HG02943 (cell line): ENCODE results near the gene BCL11A.

Experiments
- ATAC-seq: cut with Tn5 transposase; IDR thresholded peaks from one replicate; pipeline ENCODE4 v1.9.1; 2021; ENCODE audit warnings: mild to moderate bottlenecking, low read depth, moderate library complexity; ENCODE audit not compliant: unreplicated experiment

BCL11A gene

DNA sequence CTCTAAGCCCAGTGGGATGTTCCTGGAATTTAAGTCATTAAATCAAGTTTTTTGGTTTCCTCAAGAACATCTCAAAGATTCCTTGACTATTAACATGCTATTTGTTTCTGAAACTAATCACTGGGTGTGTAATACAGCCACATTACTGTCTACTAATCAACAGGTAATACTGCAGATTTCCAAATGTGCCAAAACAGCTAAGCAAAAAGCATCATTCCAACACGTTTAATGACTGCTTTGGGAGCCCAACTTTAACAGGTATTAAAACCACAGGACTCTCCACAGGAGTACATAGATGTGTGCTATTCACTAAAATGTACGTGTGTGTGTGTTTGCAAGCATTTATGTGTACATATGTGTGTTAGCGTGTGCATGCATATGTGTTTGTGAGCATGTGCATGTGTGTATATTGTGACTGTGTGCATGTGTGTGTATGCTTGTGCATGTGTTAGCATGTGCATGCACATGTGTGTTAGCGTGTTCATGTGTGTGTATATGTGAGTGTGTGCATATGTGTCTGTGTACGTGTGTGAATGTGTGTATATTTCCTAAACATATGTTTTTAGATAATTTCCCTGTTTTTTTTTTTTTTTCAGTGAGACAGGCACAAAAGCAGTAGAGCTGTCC is 80.7 kb downstream of the BCL11A start:
- ATAC-seq = no peak

DNA sequence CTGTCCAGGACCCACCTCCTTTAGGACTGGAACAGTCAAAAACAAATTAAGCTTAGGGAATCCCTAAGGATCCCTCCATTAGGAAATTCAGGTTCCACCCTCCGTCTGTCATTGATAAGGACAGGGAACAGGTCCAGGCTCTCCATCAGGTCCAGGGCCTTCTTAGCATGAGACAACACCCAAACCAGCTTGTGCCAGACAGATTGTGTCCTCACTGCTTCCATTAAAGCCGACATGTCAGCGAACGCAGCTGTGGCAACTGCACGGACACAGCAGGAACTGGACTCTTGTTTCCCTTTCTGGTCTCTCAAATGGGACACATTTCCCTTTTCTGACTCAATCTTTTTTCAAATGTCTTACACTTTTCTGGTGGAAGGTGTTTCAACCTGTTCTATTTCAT is 81.4 kb downstream of the BCL11A start:
- no peak for ATAC-seq

DNA sequence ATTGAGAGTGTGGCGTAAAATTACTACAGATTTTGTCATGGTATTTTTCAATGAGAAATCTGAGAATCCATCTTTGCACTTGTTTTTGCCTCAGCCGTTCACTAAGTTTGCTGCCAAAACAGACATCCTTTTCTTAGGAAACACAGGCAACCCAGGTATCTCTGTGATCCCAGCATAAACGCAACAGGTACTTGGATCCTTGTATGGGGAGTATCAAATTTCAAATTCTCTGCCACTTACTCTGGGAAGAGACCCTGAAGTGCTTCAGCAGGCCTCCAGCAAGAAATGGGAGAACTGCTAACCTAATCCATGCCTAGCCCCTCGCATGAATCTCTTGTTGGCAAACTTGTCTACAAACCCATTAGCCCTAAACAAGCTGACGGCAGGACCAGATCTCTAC is 83.1 kb downstream of the BCL11A start:
- no peak for ATAC-seq

DNA sequence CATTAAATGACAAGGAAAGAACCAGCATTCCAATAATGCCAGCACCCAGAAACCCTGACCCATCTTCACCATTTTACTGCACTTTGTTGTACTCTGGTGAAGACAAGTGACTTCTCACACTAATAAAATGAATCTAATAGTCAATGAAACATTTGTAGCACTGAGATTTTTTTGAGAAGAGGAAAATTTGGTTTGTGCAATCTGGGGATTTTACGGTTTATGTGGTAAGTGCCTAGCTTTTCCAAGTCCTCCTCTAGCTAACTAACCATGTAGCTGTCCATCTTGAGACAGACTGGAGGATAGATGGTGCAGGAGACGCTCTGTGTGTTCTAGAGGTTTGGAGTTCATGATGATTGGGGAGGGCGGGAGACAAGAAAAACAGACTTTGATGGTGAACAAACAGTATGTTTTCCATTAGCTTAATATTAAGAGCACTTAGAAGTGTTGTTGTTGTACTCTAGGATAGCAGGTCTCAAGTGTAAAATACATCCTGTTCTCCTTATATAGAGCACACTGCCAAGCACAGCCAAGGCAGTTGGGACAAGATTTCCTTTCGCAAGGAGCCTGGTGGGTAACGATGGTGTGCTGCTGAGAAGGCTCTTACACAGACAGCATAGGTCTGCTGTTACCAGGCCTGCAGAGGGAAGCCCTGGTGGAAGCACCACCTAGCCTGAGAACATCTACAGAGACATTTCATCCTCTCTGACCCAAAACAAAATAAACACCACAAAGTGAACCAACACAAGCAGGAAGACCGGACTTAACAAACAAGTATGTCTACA is 83.7 kb downstream of the BCL11A start:
- ATAC-seq = no peak

DNA sequence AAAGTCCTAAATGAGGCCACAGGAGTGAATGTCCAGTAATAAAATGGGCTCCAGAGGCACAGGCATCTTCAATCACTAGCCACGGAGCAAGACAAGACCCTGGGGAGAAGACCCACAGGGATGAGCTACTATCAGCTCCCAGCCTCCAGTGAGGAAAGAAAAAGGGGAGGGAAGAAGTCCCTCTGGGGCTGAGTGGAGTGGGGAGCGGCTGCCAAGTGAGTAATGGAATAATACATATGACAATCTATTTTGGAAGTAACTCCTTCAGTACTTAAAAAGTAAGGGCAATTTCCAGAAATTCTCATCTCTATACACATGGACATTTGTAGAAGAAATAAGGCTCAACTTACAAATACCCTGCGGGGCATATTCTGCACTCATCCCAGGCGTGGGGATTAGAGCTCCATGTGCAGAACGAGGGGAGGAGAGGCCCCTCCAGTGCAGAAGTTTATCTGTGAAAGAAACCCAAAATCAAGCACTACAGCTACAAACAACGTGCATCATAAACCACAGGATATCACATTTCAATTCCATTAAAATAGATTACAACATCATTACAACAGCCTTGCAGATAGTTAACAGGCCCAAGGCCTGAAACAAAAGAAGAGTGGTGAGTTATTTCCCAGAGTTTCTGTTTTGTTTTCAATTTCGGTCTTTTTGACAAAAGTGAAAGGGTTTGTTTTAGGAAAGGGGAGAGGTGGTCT is 84.9 kb downstream of the BCL11A start:
- ATAC-seq = no peak

DNA sequence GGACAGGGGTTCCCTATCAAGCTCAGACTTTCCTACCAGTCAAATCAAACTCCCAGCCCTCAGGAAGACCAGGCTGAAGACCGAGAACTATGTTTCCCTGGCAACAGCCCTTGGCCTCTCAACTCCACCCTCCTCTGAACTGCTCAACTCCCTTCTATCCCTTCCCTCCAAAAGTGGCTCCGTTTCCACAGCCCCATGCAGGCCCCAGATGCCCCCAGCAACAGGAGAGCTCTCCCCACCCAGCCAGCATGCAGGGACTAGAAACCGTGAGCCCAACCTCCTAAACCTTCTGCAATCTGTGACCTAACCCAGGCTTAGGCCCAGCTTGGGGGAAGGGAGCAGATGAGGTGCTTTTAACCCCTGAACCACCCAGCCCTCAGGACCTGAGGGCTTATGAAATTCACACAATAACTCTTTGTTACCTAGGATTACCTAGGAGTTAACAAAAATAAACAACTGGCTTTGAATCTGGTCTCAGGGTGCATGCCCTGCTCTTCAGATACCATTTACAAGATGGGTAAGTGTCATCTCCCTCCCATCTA is 87.2 kb downstream of the BCL11A start:
- ATAC-seq = no peak

DNA sequence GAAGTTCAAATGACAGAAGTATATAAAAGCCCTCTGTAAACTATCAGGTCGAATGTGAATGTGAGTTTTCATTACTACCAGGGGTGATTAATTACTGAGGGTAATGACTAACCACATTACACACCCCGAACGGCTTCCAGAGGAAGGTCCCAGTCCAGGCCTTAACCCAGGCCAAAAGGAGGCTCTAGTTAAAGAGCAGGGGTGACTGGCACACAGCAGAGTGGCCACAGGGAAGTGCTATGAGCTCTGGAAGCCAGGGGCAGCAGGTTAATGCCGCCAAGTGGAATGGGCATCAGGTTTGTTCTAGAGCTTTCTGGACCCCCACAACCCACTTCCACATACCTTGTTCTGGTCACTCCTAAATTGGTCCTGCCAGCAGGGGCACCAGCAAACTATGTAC is 87.7 kb downstream of the BCL11A start:
- ATAC-seq = no peak

DNA sequence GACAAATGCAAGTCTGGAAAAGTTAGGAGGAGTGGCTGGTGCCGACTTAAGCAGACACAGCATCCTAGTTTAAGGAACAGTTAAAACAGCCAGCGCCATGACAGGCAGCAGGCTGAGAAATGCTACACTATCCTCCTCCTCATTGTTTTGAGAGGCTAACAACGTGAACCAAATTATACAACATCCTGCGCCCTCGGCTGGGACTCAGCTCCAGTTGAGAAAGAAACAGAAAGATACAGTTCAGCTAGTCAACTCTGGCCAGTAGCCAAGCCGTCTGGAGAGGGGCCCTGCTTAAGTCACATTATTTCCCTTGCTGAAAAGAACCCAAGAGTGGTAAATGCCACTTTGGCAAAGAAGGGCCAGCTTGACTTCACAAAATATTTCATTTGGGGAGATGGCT is 90.2 kb downstream of the BCL11A start:
- ATAC-seq = no peak

DNA sequence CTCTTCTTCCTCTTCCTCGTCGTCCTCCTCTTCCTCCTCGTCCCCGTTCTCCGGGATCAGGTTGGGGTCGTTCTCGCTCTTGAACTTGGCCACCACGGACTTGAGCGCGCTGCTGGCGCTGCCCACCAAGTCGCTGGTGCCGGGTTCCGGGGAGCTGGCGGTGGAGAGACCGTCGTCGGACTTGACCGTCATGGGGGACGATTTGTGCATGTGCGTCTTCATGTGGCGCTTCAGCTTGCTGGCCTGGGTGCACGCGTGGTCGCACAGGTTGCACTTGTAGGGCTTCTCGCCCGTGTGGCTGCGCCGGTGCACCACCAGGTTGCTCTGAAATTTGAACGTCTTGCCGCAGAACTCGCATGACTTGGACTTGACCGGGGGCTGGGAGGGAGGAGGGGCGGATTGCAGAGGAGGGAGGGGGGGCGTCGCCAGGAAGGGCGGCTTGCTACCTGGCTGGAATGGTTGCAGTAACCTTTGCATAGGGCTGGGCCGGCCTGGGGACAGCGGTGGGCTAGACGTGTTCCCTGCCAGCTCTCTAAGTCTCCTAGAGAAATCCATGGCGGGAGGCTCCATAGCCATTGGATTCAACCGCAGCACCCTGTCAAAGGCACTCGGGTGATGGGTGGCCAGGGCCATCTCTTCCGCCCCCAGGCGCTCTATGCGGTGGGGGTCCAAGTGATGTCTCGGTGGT is 91.9 kb downstream of the BCL11A start:
- ATAC-seq = no peak

DNA sequence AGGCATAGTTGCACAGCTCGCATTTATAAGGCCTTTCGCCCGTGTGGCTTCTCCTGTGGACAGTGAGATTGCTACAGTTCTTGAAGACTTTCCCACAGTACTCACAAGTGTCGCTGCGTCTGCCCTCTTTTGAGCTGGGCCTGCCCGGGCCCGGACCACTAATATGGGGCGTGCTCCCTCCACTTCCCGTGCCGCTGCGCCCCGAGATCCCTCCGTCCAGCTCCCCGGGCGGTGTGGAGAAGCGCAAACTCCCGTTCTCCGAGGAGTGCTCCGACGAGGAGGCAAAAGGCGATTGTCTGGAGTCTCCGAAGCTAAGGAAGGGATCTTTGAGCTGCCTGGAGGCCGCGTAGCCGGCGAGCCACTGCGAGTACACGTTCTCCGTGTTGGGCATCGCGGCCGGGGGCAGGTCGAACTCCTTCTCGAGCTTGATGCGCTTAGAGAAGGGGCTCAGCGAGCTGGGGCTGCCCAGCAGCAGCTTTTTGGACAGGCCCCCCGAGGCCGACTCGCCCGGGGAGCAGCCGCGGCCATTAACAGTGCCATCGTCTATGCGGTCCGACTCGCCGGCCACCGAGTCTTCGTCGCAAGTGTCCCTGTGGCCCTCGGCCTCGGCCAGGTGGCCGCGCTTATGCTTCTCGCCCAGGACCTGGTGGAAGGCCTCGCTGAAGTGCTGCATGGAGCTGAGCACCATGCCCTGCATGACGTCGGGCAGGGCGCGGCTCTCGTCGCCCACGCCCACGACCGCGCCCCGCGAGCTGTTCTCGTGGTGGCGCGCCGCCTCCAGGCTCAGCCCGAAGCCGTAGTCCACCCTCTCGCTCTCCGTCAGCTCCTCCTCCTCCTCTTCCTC is 92.7 kb downstream of the BCL11A start:
- ATAC-seq = no peak

DNA sequence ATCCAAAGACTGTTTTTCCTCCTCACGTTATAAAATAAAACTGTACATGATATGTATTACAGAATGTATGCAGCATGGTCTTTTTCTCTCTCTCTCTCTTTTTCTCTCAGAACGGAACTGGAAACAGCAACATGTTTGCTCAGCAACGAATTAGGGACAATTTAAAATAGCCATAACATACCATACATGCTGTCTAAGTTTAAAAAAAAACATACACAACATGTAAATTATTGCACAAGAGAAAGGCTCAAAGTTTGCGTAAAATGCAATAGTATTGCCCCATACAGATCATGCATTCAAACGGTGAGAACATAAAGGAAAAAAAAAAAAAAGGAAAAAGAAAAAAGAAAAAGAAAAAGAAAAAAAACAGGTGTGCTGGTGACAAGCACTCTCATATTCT is 93.6 kb downstream of the BCL11A start:
- ATAC-seq = no peak

DNA sequence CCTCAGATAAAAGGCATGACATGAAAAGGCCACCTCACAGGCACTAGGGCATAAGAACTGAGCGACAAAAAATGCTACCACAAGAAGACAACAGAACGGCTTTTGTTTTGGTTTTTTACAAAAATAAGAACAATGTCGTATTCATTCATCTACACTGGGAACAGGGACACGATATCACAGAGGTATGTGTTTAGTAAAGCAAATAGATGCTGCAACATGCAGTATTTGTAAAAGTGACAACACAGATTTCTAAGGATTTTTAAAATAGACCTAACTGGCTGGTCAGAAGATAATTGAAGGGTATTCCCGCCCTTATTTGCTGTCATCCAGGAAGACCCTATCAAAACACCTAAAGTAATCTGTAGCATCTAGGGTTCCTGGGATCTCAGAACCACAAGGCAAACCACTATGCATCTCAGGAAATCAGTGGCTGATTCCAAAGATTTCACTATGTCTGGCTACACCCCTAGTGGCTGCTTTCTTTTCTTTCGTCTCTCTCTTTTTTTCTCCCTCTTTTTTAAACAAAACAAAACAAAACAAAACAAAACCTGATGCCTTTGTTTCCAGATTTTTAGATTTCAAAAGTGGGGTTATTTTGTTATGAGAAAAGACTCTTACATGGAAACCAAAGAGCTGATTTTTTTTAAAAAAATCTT is 97.2 kb downstream of the BCL11A start:
- ATAC-seq = no peak

DNA sequence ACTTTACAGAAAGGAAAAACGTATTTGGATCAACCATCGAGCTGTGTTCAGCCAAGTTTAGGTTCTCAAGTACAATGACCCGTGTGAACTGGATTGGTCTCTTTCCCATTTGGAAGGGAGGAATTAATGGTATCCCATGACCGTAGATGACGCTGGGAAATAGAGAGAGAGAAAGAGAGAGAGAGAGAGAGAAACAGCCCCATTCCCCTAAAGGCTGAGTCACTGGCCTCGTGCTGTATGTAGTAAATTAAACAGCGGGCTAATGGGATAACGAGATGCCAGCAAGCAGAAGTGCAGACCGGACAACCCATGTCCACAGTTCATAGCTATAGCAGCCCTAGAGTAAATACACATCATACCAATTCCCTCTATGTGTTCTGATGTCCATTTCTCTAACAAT is 99.6 kb downstream of the BCL11A start:
- no peak for ATAC-seq

DNA sequence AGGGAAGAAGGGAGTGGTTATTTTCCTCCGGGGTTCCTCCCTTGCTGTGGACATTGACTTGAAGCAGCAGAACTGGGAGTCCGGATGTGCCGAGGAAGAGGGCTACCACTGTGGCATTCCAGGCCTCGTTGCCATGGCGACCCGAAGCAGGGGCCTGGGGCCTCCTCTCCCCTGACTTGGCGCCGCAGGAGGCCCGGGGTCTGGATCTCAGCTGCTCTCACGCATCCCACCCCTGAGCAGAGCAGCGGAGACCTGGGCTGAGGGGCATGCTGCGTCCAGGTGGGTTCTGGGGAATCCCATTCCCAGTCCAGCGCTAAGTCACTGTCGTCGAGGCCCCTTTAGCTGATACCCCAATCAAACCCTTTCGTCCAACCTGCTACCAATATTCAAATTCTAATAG is 100.2 kb downstream of the BCL11A start:
- ATAC-seq = no peak

DNA sequence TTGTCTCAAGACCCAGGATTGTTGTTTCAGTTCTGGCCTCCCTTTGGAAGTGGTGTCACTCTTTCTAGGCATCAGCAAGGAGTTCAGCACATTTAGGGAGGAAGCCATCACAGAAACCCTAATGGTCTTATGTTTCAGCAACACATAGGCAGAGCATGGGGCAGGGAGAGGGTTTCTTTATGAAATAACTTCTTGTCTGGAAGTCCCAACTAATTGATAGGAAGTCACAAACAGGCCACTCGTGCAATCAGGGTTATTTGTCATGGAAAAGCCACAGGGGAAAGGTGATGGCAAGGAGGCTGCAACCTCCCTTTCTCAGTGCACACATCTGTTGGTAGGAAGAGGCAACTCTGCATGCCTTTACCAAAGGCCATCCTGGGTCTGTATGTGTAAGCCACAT is 103.0 kb downstream of the BCL11A start:
- no peak for ATAC-seq

DNA sequence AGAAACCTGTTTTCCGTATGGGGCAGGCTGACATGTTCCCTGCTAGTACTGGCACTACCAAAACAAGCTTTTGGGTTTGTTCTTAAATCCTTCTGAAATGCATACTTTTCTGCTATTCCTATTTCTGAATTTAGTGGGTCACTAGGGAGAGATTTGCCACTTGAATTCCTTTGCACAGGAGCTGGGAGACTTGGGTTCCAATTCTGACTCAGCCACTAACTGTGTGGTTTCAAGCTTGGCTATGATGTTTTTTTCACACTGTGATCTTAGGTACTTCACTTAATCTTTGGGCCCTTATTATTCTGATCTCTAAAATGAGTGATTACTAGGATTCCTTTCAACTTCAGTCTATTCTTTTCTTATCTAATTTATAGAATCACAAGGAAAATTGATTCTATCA is 105.5 kb downstream of the BCL11A start:
- no peak for ATAC-seq

DNA sequence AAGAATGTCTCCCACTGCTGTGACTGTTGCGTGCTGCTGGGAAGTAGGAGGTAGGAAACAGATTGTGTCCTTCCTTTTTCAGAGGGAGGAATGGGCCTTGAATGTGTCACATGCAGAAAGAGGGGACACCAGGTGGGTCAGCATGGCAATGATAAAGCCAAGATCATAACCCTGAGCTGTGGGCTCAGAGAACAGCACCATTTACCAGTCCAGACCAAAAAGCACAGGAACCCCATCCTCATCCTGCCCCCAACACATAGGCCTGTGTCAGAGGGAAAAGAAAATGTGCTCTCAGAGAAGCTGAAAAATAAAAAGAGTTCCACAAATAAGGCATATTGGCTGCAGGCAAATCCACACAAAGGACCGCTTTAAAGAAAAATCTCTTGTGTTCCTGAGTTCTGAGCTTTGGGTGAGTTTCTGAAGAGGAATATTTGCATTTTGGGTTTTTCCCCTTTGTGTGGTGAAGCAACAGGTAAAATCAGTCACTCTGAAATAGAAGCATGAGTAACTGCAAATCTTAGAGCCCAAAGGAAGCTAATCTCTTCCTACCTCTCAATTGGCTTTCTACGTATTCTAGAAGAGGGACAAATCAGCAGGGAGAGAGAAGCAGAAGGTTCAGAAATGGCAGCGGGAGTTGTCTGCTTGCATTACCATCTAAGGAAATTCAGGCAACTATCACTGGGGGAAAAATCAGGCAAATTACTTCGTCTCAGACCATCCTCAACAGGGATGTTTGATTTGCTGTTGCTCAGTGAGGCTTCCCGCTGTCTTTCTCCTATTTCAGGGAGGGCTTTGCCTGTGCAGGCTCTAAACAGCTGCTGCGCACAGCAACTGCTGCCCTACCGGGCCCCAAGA is 106.8 kb downstream of the BCL11A start:
- peak; percentile 77 for ATAC-seq

DNA sequence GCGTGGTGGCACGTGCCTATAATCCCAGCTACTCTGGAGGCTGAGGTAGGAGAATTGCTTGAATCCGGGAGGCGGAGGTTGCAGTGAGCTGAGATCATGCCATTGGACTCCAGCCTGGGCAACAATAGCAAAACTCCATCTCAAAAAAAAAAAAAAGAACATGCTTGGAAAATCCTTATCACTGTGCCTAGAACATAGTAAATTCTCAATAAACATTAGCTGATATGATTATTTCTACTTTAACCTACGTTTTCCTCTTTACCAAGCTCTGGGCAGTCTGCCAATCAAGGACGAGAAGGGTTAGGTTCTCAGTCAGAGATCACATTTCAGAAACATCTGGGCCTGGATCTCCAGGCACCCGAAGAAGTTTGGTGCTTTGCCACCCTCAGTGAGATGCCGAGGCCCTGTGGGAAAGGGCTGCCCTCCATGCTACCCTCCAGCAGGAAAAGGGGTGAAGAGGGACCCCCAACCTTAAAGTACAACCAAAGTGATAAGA is 107.7 kb downstream of the BCL11A start:
- no peak for ATAC-seq
